ENCODE data around the gene C1orf115.

C1orf115 gene

DNA sequence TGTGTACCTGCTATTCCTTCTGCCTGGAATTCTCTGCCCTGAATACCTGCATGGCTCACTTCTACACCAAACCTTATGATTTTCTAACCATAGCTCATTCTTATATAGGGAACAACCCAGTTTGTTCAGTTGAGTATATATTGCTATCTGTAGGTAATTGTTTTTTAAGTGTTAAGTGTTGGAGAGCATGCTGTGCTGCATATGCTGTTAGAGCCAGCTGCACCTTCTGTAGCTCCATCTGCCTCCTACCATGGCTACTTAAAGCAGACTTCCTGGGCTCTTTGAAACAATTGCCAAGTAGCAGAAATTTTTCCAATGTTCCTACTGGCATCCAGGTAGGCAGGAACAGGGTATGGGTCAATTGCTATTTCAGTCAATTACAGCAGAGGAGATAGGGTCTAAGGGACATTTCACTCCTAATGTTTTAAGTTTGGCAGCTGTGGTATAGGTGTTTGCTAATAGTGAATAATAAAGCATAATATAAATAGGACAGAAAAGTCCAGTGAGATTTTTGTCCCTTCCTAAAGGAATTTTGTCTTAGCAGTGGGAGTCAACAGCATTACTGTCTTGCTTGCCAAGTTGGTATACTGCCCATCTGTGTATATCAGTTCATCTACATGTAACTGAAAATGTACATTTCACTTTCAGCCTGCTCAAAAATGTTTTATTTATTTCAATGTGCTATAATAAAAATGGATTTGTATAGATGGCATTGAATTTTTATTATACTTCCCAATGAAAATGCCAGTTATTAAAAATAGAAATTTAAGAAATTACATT lies 34.0 kb upstream of the C1orf115 start:
- no peaks in the 10 kb centered on the region for H3K36me3 ChIP-seq (ENCODE audit: low read length)

DNA sequence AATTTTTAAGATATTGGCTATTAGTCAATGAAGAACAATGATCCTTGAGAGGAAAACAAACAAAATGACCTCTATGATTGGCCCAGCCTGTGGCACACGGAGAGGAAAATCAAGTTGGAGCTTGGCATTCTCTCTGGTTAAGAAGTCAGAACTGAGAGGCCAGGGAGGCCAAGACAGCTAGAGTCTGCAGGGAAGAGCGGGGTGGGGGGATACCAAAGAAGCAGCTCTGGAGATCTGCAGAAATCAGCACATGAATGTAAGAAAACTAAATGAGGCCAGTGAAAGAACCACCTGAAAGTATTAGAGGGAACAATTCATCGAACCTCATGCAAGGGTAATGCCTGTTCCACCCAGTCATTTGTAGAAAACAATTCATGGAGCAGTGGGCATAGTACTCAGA lies 23.8 kb upstream of the C1orf115 start:
- Histone ChIP-seq H3K4me2 (ENCODE audit: low read depth, low read length, poor library complexity, severe bottlenecking) (no peak overlapping the region), H3K27ac (ENCODE audit: low read depth, low read length) (no peak overlapping the region), H3K27me3 (ENCODE audit: low read length) (no peaks in the 10 kb centered on the region), H2AFZ (ENCODE audit: low read depth, low read length, severe bottlenecking) (no peak overlapping the region), H3K9me2 (replicated peaks; ENCODE audit: insufficient read depth, low read length) (no peaks in the 10 kb centered on the region), H3F3A (ENCODE audit: insufficient read depth) (no peaks in the 10 kb centered on the region), H3K79me2 (ENCODE audit: insufficient read depth, low read length) (no peaks in the 10 kb centered on the region), H3K9ac (ENCODE audit: low read length) (no peak overlapping the region), H3K36me3 (ENCODE audit: low read length) (no peaks in the 10 kb centered on the region), H3K4me3 (ENCODE audit: insufficient read depth, low read length, poor library complexity, severe bottlenecking) (no peak overlapping the region), H3K9me3 (ENCODE audit: insufficient read depth, low read length) (no peaks in the 10 kb centered on the region), H4K20me1 (ENCODE audit: low read depth, low read length) (no peaks in the 10 kb centered on the region)
- TF ChIP-seq, protein P1, sequence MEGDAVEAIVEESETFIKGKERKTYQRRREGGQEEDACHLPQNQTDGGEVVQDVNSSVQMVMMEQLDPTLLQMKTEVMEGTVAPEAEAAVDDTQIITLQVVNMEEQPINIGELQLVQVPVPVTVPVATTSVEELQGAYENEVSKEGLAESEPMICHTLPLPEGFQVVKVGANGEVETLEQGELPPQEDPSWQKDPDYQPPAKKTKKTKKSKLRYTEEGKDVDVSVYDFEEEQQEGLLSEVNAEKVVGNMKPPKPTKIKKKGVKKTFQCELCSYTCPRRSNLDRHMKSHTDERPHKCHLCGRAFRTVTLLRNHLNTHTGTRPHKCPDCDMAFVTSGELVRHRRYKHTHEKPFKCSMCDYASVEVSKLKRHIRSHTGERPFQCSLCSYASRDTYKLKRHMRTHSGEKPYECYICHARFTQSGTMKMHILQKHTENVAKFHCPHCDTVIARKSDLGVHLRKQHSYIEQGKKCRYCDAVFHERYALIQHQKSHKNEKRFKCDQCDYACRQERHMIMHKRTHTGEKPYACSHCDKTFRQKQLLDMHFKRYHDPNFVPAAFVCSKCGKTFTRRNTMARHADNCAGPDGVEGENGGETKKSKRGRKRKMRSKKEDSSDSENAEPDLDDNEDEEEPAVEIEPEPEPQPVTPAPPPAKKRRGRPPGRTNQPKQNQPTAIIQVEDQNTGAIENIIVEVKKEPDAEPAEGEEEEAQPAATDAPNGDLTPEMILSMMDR (IDR thresholded peaks at IDR 0.05; ENCODE audit: insufficient read depth, low read length, poor library complexity, severe bottlenecking) = no peak
- TF ChIP-seq EZH2phosphoT487 (conservative IDR thresholded peaks at IDR 0.05; ENCODE audit: low read length) = no peak

More for the DNA sequence above, 34.0 kb upstream of the C1orf115 start:
- H3K9me2 ChIP-seq (replicated peaks; ENCODE audit: insufficient read depth, low read length) = no peaks in the 10 kb centered on the region
- H3K79me2 ChIP-seq (ENCODE audit: insufficient read depth, low read length) = no peaks in the 10 kb centered on the region
- no peaks in the 10 kb centered on the region for H3F3A ChIP-seq (ENCODE audit: insufficient read depth)
- H3K4me2 ChIP-seq (ENCODE audit: low read depth, low read length, poor library complexity, severe bottlenecking) = no peak overlapping the region
- H2AFZ ChIP-seq (ENCODE audit: low read depth, low read length, severe bottlenecking) = no peak overlapping the region
- no peak overlapping the region for H3K27ac ChIP-seq (ENCODE audit: low read depth, low read length)
- TF ChIP-seq EZH2phosphoT487 (conservative IDR thresholded peaks at IDR 0.05; ENCODE audit: low read length) = no peak
- TF ChIP-seq, protein P1 (IDR thresholded peaks at IDR 0.05; ENCODE audit: insufficient read depth, low read length, poor library complexity, severe bottlenecking) = no peak
- H3K27me3 ChIP-seq (ENCODE audit: low read length) = no peaks in the 10 kb centered on the region
- H3K9me3 ChIP-seq (ENCODE audit: insufficient read depth, low read length) = no peaks in the 10 kb centered on the region
- H3K9ac ChIP-seq (ENCODE audit: low read length) = no peak overlapping the region
- H3K4me3 ChIP-seq (ENCODE audit: insufficient read depth, low read length, poor library complexity, severe bottlenecking) = no peak overlapping the region
- no peaks in the 10 kb centered on the region for H4K20me1 ChIP-seq (ENCODE audit: low read depth, low read length)

DNA sequence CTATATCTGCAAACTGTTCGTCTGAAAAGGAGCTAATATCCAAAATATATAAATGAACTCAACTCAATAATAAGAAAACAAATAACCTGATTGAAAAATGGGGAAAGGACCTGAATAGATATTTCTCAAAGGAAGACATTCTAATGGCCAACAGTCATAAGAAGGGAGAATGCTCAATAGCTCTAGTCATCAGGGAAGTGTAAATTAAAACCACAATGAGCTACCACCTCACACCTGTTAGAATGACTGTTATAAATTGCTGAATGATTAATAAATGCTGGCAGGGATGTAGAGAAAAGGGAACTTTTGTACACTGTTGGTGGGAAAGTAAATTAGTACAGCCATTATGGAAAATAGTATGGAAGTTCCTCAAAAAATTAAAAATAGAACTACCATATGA lies 21.2 kb upstream of the C1orf115 start:
- Histone ChIP-seq H3K4me3 (ENCODE audit: insufficient read depth, low read length, poor library complexity, severe bottlenecking) (no peak overlapping the region), H3K9me2 (replicated peaks; ENCODE audit: insufficient read depth, low read length) (no peaks in the 10 kb centered on the region), H3K27me3 (ENCODE audit: low read length) (no peaks in the 10 kb centered on the region), H3F3A (ENCODE audit: insufficient read depth) (no peaks in the 10 kb centered on the region), H3K9ac (ENCODE audit: low read length) (no peak overlapping the region), H3K27ac (ENCODE audit: low read depth, low read length) (no peak overlapping the region), H3K79me2 (ENCODE audit: insufficient read depth, low read length) (no peaks in the 10 kb centered on the region), H3K36me3 (ENCODE audit: low read length) (no peaks in the 10 kb centered on the region), H3K9me3 (ENCODE audit: insufficient read depth, low read length) (no peaks in the 10 kb centered on the region), H3K4me2 (ENCODE audit: low read depth, low read length, poor library complexity, severe bottlenecking) (no peak overlapping the region), H4K20me1 (ENCODE audit: low read depth, low read length) (no peaks in the 10 kb centered on the region), H2AFZ (ENCODE audit: low read depth, low read length, severe bottlenecking) (no peak overlapping the region)
- no peak for TF ChIP-seq EZH2phosphoT487 (conservative IDR thresholded peaks at IDR 0.05; ENCODE audit: low read length)
- TF ChIP-seq, protein P1 (IDR thresholded peaks at IDR 0.05; ENCODE audit: insufficient read depth, low read length, poor library complexity, severe bottlenecking) = no peak
